ENCODE data around the gene GREM1. TPM values are rescaled to one million over a fixed set of nuclear protein-coding genes. Genes with fewer than 3 reads are reported as not detected.

GREM1 gene
- total and polyA plus RNA-seq, 2 donors (not counting 1 experiment from before 2014, with no cell fraction given) = 364 to 1,863 TPM

- no peaks in the 10 kb centered on the region for H3K27me3 ChIP-seq (ENCODE audit: control insufficient read depth, insufficient read depth, low read length)
- peak in 1 of 2 donors; percentile 46 for DNase-seq (ENCODE audit: low read depth in 2 of 2)
- TF ChIP-seq EZH2 (IDR thresholded peaks at IDR 0.05; ENCODE audit: low read length, missing control alignments) = no peak
- no peak for TF ChIP-seq CTCF (conservative IDR thresholded peaks at IDR 0.05 in 1 of 2, IDR thresholded peaks at IDR 0.05 in 1 of 2; ENCODE audit: low read depth in 1 of 2, low read length in 2 of 2)
- H3K27ac ChIP-seq (ENCODE audit: insufficient read depth, low read length) = no peak overlapping the region
- no peaks in the 10 kb centered on the region for H3K79me2 ChIP-seq (ENCODE audit: control insufficient read depth, insufficient read depth, low read length)
- no peak overlapping the region for H3K4me2 ChIP-seq (ENCODE audit: extremely low read depth, insufficient read depth, low read length)
- H3K9ac ChIP-seq (ENCODE audit: insufficient read depth, low read length) = no peak overlapping the region
- no peaks in the 10 kb centered on the region for H3K36me3 ChIP-seq (ENCODE audit: control insufficient read depth, insufficient read depth, low read length)
- H2AFZ ChIP-seq (ENCODE audit: low read length) = no peak overlapping the region
- peaks cover 7% of the 10 kb centered on the region for H3K4me1 ChIP-seq (ENCODE audit: control insufficient read depth, extremely low read depth, insufficient read depth, low read length)
- H3K4me3 ChIP-seq (replicated peaks in 1 of 4; ENCODE audit: control extremely low read depth in 1 of 4, insufficient read depth in 1 of 4, low read depth in 3 of 4, low read length in 4 of 4) = no peak overlapping the region
- H4K20me1 ChIP-seq (ENCODE audit: control insufficient read depth, extremely low read depth, insufficient read depth, low read length) = no peaks in the 10 kb centered on the region
- H3K9me3 ChIP-seq (ENCODE audit: control insufficient read depth, insufficient read depth, low read depth, low read length) = no peaks in the 10 kb centered on the region
These were observed 40.5 kb upstream of the GREM1 start for GRCh38 chr15:32677238-32677750.

- Histone ChIP-seq H3K9me3 (ENCODE audit: control insufficient read depth, insufficient read depth, low read depth, low read length) (no peaks in the 10 kb centered on the region), H3K27ac (ENCODE audit: insufficient read depth, low read length) (no peak overlapping the region), H3K36me3 (ENCODE audit: control insufficient read depth, insufficient read depth, low read length) (no peaks in the 10 kb centered on the region), H3K4me3 (replicated peaks in 1 of 4; ENCODE audit: control extremely low read depth in 1 of 4, insufficient read depth in 1 of 4, low read depth in 3 of 4, low read length in 4 of 4) (no peak overlapping the region), H3K79me2 (ENCODE audit: control insufficient read depth, insufficient read depth, low read length) (no peaks in the 10 kb centered on the region), H3K4me1 (ENCODE audit: control insufficient read depth, extremely low read depth, insufficient read depth, low read length) (peaks cover 23% of the 10 kb centered on the region), H3K4me2 (ENCODE audit: extremely low read depth, insufficient read depth, low read length) (no peak overlapping the region), H4K20me1 (ENCODE audit: control insufficient read depth, extremely low read depth, insufficient read depth, low read length) (no peaks in the 10 kb centered on the region), H3K9ac (ENCODE audit: insufficient read depth, low read length) (no peak overlapping the region), H2AFZ (ENCODE audit: low read length) (no peak overlapping the region), H3K27me3 (ENCODE audit: control insufficient read depth, insufficient read depth, low read length) (no peaks in the 10 kb centered on the region)
- no peak for DNase-seq (ENCODE audit: low read depth in 2 of 2)
- TF ChIP-seq EZH2 (IDR thresholded peaks at IDR 0.05; ENCODE audit: low read length, missing control alignments) = no peak
These were observed 38.5 kb upstream of the GREM1 start for GRCh38 chr15:32679298-32679690.

- H3K27ac ChIP-seq (ENCODE audit: insufficient read depth, low read length) = peak overlapping the region; percentile 39
- H4K20me1 ChIP-seq (ENCODE audit: control insufficient read depth, extremely low read depth, insufficient read depth, low read length) = no peaks in the 10 kb centered on the region
- H2AFZ ChIP-seq (ENCODE audit: low read length) = no peak overlapping the region
- no peaks in the 10 kb centered on the region for H3K36me3 ChIP-seq (ENCODE audit: control insufficient read depth, insufficient read depth, low read length)
- no peak for TF ChIP-seq CTCF (conservative IDR thresholded peaks at IDR 0.05 in 1 of 2, IDR thresholded peaks at IDR 0.05 in 1 of 2; ENCODE audit: low read depth in 1 of 2, low read length in 2 of 2)
- no peak for TF ChIP-seq EZH2 (IDR thresholded peaks at IDR 0.05; ENCODE audit: low read length, missing control alignments)
- H3K4me1 ChIP-seq (ENCODE audit: control insufficient read depth, extremely low read depth, insufficient read depth, low read length) = peaks cover 21% of the 10 kb centered on the region
- H3K9me3 ChIP-seq (ENCODE audit: control insufficient read depth, insufficient read depth, low read depth, low read length) = no peaks in the 10 kb centered on the region
- peak overlapping the region; percentile 61 for H3K4me2 ChIP-seq (ENCODE audit: extremely low read depth, insufficient read depth, low read length)
- no peaks in the 10 kb centered on the region for H3K27me3 ChIP-seq (ENCODE audit: control insufficient read depth, insufficient read depth, low read length)
- no peak overlapping the region for H3K4me3 ChIP-seq (replicated peaks in 1 of 4; ENCODE audit: control extremely low read depth in 1 of 4, insufficient read depth in 1 of 4, low read depth in 3 of 4, low read length in 4 of 4)
- no peak overlapping the region for H3K9ac ChIP-seq (ENCODE audit: insufficient read depth, low read length)
- DNase-seq (ENCODE audit: low read depth in 2 of 2) = peak; percentile 93 to 96
- no peaks in the 10 kb centered on the region for H3K79me2 ChIP-seq (ENCODE audit: control insufficient read depth, insufficient read depth, low read length)
These were observed 35.2 kb upstream of the GREM1 start for GRCh38 chr15:32682569-32682968.
